ENCODE results near the gene FSD2.

Gene FSD2

DNA sequence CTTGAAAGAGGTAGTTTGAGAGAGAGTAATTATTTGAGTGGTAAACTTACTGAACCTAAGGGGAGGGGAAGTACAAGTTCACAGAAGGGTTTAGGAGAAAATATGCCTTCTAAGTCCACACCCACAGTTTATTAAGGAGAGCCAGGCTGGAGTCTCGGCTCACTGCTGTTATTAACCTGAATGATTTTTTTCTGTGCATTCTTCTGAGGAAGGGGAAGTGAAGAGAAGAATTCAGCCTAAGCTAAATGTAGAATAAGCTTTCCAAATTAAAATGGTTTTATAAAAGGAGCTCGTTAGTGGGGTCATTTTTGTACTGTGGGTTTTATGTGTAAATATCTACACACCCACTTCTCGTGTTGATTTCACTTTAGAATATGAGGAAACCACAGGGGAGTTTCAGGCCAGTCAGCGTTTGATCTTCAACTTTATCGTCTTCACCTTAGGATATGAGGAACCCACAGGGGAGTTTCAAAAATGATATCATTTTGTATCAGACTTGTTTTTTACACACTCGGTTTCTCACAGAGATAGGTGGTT lies 5.1 kb upstream of the FSD2 start:
- Histone ChIP-seq H3K4me1 (ENCODE audit: insufficient read depth, low read length) (peaks cover 6% of the 10 kb centered on the region; the same call in 1 of the 2 replicates), H3K9me3 (ENCODE audit: control insufficient read depth, insufficient read depth, low read length) (no peaks in the 10 kb centered on the region), H3K9ac (ENCODE audit: low read depth, low read length) (peak overlapping the region; percentile 83), H3K36me3 (ENCODE audit: insufficient read depth, low read length) (peaks cover 3% of the 10 kb centered on the region; the same call in 1 of the 2 replicates)

DNA sequence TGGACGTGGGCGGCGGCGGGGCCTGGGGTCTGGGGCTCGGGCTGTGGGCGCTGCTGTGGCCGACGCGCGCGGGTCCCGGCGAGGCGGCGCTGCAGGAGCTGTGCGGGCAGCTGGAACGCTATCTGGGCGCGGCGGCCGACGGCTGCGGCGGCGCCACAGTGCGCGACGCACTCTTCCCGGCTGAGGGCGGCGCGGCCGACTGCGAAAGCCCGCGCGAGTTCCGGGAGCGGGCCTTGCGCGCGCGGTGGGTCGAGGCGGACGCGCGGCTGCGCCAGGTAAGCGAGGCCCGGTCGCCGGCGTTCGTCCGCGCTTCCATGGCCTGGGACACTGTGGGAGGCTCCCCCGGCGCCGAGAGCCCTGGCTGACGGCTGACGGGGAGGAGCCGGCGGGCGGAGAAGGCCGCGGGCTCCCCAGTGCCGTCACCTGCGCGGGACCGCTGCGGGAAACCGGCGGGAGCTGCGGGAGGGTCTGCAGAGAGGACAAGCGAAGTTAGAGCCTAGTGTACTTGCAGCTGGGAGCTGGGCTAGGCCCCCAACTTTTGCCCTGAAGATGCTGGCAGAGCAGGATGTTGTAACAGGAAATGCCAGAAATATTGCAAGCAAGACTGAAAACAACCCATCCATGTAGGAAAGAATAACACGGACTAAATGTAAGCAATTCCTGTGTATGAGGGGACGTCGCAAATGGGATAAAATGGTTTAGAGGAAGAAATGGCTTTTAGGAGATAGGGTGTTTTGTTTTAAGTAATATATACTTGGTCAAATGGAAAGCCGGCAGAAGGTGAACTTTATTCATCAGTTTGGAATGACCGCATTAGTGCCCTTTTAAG lies 4.4 kb upstream of the FSD2 start:
- Histone ChIP-seq H3K4me1 (ENCODE audit: insufficient read depth, low read length) (peaks cover 6% of the 10 kb centered on the region; the same call in 1 of the 2 replicates), H3K9me3 (ENCODE audit: control insufficient read depth, insufficient read depth, low read length) (no peaks in the 10 kb centered on the region), H3K36me3 (ENCODE audit: insufficient read depth, low read length) (peaks cover 3% of the 10 kb centered on the region; the same call in 1 of the 2 replicates), H3K9ac (ENCODE audit: low read depth, low read length) (peak overlapping the region; percentile 83)

- Histone ChIP-seq H3K36me3 (ENCODE audit: insufficient read depth, low read length) (peaks cover 3% of the 10 kb centered on the region; the same call in 1 of the 2 replicates), H3K4me1 (ENCODE audit: insufficient read depth, low read length) (peaks cover 6% of the 10 kb centered on the region; the same call in 1 of the 2 replicates), H3K9ac (ENCODE audit: low read depth, low read length) (peak within 1 kb of the TSS; percentile 83), H3K9me3 (ENCODE audit: control insufficient read depth, insufficient read depth, low read length) (no peaks in the 10 kb centered on the region)
These were observed 3.6 kb upstream of the FSD2 start, which contains the start of gene WHAMM for GRCh38 chr15:82809308-82810060. Gene WHAMM, plus strand, starts transcription at chr15:82809628. Its CDS starts 99 bp downstream, at chr15:82809727.

DNA sequence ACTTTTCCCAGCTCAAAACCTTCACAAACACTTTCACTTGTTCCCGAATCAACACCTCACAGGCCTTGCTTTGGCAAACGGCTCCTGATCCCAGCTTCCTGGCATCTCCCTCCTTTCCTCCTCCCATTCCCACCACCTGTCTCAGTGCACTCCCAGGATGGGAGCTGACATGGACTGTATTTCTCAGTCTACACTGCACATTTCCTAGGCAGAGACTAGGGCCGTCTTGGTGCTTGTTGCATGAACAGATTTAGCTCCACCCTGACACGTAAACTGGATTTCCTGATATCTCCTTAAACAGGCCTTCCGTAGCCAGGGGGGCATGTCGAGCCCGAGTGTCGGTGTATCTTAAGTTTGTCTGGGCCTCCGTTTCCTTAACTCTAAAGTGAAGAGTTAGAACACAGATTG lies 2.8 kb upstream of the FSD2 start:
- Histone ChIP-seq H3K4me1 (ENCODE audit: insufficient read depth, low read length) (peaks cover 6% of the 10 kb centered on the region; the same call in 1 of the 2 replicates), H3K9me3 (ENCODE audit: control insufficient read depth, insufficient read depth, low read length) (no peaks in the 10 kb centered on the region), H3K36me3 (ENCODE audit: insufficient read depth, low read length) (no peaks in the 10 kb centered on the region; the same call in 1 of the 2 replicates), H3K9ac (ENCODE audit: low read depth, low read length) (peak overlapping the region; percentile 83; the same call in 1 of the 2 replicates)

DNA sequence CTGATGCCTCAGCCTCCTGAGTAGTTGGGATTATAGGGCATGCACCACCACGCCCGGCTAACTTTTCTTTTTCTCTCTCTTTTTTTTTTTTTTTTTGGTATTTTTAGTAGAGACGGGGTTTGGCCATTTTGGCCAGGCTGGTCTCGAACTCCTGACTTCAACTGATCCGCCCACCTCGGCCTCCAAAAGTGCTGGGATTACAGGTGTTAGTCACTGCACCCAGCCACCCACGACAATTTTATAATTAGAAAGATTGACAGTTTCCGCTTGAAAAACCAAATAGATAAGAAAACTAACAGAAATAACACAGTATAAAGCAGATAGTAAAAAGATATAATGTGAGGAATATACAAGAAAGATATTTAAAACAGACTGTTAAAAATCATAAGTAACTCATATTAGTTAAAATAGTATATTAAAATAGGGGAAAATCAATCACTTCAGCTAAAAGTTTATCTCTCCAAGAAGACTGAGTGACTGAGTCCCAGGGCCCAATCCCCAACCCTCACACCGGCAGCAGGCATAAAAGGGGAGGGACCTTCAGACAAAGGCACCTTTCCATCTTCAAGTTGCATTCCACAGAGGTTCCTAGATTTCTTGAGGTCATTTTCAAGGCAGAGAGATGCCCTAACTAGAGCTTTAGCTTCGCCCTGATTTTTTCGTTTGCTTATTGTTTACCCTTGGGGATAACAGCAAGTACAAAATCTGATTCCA lies 2.2 kb upstream of the FSD2 start:
- Histone ChIP-seq H3K36me3 (ENCODE audit: insufficient read depth, low read length) (no peaks in the 10 kb centered on the region; the same call in 1 of the 2 replicates), H3K4me1 (ENCODE audit: insufficient read depth, low read length) (peaks cover 6% of the 10 kb centered on the region; the same call in 1 of the 2 replicates), H3K9ac (ENCODE audit: low read depth, low read length) (no peak overlapping the region; the same call in 1 of the 2 replicates), H3K9me3 (ENCODE audit: control insufficient read depth, insufficient read depth, low read length) (no peaks in the 10 kb centered on the region)

DNA sequence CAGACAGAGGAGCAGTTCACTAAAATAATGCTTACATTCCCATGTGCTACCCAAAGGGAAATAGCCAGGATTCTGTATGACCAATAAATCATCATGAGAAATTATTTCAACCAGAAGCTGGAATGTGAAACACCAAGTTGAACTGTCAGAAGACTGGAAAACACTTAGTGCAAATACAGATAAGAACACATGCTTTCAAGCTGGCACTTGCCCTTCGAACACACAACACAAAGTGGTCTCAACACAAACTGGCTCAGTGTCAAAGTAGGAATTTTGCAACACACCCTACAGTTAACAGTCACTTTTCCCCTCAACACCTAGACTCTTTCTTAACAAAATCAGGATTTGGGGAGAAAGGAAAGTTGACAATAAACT lies 1.3 kb downstream of the FSD2 start:
- Histone ChIP-seq H3K9ac (ENCODE audit: low read depth, low read length) (no peak overlapping the region), H3K9me3 (ENCODE audit: control insufficient read depth, insufficient read depth, low read length) (no peaks in the 10 kb centered on the region), H3K36me3 (ENCODE audit: insufficient read depth, low read length) (no peaks in the 10 kb centered on the region), H3K4me1 (ENCODE audit: insufficient read depth, low read length) (peaks cover 6% of the 10 kb centered on the region; the same call in 1 of the 2 replicates)

DNA sequence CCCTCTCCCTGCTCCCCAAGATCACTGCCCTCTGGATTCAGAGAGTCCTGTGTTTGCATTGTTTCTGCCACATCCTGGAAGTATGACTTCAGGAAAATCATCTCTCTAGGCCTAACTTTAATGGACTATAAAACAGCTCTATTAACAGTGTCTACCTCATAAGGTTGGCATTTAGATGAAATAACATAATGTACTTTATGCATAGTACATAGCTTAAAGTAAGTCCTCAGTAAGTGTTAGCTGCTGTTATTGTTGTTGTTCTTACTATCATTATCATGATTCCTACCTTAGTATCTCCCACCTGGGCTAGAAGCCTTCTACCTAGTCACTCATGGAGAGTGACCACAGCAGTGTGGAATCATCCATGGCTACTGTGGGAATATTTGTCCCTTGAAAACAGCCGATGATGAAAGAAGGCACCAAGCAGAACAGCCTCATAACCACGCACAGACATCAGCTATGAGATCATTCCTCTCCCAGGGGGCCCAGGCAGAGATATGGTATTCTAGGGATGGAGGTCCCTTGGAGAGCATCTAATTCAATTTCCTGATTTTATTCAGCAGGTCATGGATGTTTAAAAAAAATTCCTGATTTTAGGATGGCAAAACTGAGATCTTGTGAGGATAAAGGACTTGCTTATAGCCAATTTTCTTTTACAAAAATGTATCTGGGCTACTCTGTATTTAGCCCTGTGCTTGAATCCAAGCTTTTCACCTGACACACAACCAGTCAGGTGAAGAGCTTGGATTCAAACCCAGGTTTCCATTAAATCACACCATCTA lies 1.9 kb downstream of the FSD2 start:
- no peaks in the 10 kb centered on the region for H3K36me3 ChIP-seq (ENCODE audit: insufficient read depth, low read length)
- no peaks in the 10 kb centered on the region for H3K9me3 ChIP-seq (ENCODE audit: control insufficient read depth, insufficient read depth, low read length)
- H3K9ac ChIP-seq (ENCODE audit: low read depth, low read length) = no peak overlapping the region
- peaks cover 6% of the 10 kb centered on the region; the same call in 1 of the 2 replicates for H3K4me1 ChIP-seq (ENCODE audit: insufficient read depth, low read length)

- H3K4me1 ChIP-seq (ENCODE audit: insufficient read depth, low read length) = no peaks in the 10 kb centered on the region
- no peaks in the 10 kb centered on the region for H3K36me3 ChIP-seq (ENCODE audit: insufficient read depth, low read length)
- H3K9me3 ChIP-seq (ENCODE audit: control insufficient read depth, insufficient read depth, low read length) = no peaks in the 10 kb centered on the region
- H3K9ac ChIP-seq (ENCODE audit: low read depth, low read length) = no peak overlapping the region
These were observed 3.4 kb downstream of the FSD2 start for GRCh38 chr15:82802497-82802896.

DNA sequence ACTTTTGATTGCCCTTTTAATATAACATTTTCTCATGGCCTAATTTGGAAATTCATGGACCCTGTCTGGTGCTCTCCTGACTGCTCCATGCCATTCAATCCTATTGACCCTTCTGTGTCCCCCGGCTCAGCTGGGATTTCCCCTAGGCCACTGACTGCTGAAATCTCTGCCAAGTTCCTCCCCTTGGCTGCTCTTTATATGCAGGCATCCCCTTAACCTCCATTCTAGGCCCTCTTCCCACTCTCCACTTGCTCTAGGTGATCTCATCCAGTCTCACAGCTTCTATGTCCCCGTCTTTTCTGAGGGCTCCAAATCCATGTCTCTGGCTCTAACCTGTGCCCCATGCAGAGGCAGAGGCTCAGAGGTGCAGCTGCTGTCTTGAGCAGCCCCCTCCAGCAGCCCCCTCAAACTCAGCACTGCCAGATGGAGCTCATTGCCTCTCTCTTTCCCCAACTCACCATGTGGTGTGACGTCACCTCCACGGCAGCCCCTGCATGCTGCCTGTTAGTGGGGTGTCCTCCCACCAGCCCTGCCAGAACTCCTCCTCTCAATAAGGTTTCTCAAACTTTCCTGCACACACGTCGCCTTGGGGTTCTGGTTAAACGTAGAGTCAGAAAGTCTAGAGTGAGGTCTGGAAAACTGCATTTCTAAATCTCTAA lies 6.6 kb downstream of the FSD2 start:
- Histone ChIP-seq H3K9ac (ENCODE audit: low read depth, low read length) (no peak overlapping the region), H3K9me3 (ENCODE audit: control insufficient read depth, insufficient read depth, low read length) (no peaks in the 10 kb centered on the region), H3K4me1 (ENCODE audit: insufficient read depth, low read length) (no peaks in the 10 kb centered on the region), H3K36me3 (ENCODE audit: insufficient read depth, low read length) (no peaks in the 10 kb centered on the region)

DNA sequence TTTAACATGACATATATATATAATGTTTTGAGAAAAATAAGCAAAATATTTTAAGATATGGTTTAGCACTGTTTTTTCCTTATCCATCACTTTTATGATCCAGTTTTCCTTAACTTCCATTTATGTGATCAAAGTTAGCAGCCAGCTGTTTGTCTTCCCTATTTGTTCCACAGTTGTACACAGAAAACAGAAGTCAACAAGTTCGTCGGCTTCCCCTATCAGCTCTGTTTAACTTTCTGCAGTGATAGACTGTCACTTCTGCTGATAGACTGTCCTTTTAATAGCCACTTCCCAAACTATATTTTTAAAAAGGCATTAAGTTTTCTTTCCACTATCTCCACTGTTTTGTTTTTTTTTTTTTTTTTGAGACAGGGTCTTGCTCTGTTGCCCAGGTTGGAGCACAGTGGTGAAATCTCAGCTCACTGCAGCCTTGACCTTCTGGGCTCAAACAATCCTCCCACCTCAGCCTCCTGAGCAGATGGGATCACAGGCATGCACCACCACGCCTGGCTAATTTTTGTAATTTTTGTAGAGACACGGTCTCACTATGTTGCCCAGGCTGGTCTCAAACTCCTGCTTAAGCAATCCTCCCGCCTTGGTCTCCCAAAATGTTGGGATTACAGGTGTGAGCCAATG lies 7.2 kb downstream of the FSD2 start:
- Histone ChIP-seq H3K9me3 (ENCODE audit: control insufficient read depth, insufficient read depth, low read length) (no peaks in the 10 kb centered on the region), H3K4me1 (ENCODE audit: insufficient read depth, low read length) (no peaks in the 10 kb centered on the region), H3K36me3 (ENCODE audit: insufficient read depth, low read length) (no peaks in the 10 kb centered on the region), H3K9ac (ENCODE audit: low read depth, low read length) (no peak overlapping the region)

DNA sequence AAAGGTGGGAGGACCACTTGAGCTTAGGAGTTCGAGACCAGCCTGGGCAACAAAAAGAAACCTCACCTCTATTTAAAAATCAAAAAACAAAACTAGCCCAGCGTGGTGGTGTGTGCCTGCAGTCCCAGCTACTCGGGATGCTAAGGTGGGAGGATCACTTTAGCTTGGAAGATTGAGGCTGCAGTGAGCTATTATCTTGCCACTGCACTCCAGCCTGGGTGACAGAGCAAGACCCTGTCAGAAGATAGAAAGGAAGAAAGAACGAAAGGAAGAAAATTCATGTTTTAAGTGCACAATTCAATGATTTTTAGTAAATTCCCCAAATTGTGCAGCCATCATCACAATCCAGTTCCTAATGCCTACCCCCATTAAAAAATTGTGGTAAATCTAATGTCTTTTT lies 7.8 kb downstream of the FSD2 start:
- H3K36me3 ChIP-seq (ENCODE audit: insufficient read depth, low read length) = no peaks in the 10 kb centered on the region
- no peak overlapping the region for H3K9ac ChIP-seq (ENCODE audit: low read depth, low read length)
- H3K4me1 ChIP-seq (ENCODE audit: insufficient read depth, low read length) = no peaks in the 10 kb centered on the region
- no peaks in the 10 kb centered on the region for H3K9me3 ChIP-seq (ENCODE audit: control insufficient read depth, insufficient read depth, low read length)

DNA sequence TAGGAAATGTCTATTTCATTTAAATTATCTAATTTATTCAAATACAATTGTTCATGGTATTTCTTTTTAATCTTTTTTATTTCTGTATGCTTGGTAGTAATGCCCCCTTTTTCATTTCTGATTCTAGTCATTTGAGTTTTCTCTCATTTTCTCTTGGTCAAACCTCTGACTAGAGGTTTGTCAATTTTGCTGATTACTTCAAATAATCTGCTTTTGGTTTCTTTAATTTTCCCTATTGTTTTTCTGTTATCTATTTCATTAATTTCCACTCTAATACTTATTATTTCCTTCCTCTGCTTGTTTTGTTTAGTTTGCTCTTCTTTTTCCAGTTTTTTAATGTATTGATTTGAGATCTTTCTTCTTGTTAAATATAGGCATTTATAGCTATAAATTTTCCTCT lies 12.1 kb downstream of the FSD2 start:
- Histone ChIP-seq H3K9ac (ENCODE audit: low read depth, low read length) (no peak overlapping the region), H3K4me1 (ENCODE audit: insufficient read depth, low read length) (no peaks in the 10 kb centered on the region), H3K36me3 (ENCODE audit: insufficient read depth, low read length) (no peaks in the 10 kb centered on the region), H3K9me3 (ENCODE audit: control insufficient read depth, insufficient read depth, low read length) (no peaks in the 10 kb centered on the region)

GRCh38 chr15:82792068-82792467 lies 13.8 kb downstream of the FSD2 start:
- Histone ChIP-seq H3K9ac (ENCODE audit: low read depth, low read length) (no peak overlapping the region), H3K4me1 (ENCODE audit: insufficient read depth, low read length) (no peaks in the 10 kb centered on the region), H3K36me3 (ENCODE audit: insufficient read depth, low read length) (no peaks in the 10 kb centered on the region), H3K9me3 (ENCODE audit: control insufficient read depth, insufficient read depth, low read length) (no peaks in the 10 kb centered on the region)

Data from ES-I3 (cell line).